ENCODE results near the gene MMP17. TPM values are rescaled to one million over a fixed set of nuclear protein-coding genes. Genes with fewer than 3 reads are reported as not detected.
"Not testable (repeated sequence)": the region's sequence is repeated elsewhere in the genome, so short reads cannot be mapped to it uniquely, and the experiment has no call there.

The MMP17 gene
- total RNA-seq, 4 donors from 2014 or later, result 1.3 to 3.1 (median 1.9) TPM

DNA sequence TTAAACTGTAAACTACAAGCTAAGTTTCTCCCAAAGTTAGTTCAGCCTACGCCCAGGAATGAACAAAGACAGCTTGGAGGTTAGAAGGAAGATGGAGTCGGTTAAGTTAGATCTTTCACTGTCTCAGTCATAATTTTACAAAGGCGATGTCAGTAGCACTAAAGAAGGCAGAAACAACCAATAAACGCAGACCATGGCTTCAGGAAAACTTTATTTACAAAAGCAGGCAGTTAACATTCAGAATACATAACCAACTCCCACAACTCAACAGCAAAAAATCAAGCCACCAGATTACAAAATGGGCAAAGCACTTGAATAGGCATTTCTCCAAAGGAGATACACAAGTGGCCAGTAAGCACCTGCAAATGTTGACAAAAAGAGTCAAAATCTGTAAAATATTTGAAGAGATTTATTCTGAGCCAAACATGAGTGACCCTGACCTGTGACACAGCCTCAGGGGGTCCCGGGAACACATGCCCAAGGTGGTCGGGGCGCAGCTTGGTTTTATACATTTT is 57.4 kb downstream of the MMP17 start:
- intact Hi-C loops (cut with DNase I), result no loop called here
- no peak overlapping the region for H3K27ac ChIP-seq
- H3K4me1 ChIP-seq, result peaks cover 0 to 9% (median 4%) of the 10 kb centered on the region in 3 donors
- 89 to 94% methylated on average over 6 to 7 of the region's 7 CpGs for WGBS, 2 donors
- no peak overlapping the region for H3K4me3 ChIP-seq
- H3K27me3 ChIP-seq, result no peaks in the 10 kb centered on the region
- H3K36me3 ChIP-seq, result no peaks in the 10 kb centered on the region
- DNase-seq, result no peak
- H3K9me3 ChIP-seq, result peaks cover 0 to 9% (median 0%) of the 10 kb centered on the region in 3 donors
- no peak for TF ChIP-seq CTCF (IDR thresholded peaks at IDR 0.05)
- TF ChIP-seq POLR2A (IDR thresholded peaks at IDR 0.05), result no peak

DNA sequence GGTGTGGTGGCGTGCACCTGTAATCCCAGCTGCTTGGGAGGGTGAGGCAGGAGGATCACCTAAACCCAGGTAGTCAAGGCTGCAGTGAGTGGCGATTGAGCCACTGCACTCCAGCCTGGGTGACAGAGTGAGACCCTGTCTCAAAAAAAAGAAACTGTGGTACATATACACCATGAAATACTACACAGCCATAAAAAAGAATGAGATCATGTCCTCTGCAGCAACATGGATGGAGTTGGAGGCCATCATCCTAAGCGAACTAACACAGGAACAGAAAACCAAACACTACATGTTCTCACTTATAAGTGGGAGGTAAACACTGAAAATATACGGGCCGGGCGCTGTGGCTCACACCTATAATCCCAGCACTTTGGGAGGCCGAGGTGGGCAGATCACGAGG is 63.5 kb downstream of the MMP17 start:
- WGBS, 2 donors, result 83 to 89% methylated on average over 8 of the region's 8 CpGs
- H3K9me3 ChIP-seq, H3K4me3 ChIP-seq, DNase-seq, H3K36me3 ChIP-seq, H3K27ac ChIP-seq, H3K27me3 ChIP-seq: not testable (repeated sequence)
- intact Hi-C loops (cut with DNase I), result loop anchor here (10.0 kb wide), 1 partner anchor 53 kb away; the partner anchor contains the start of gene EP400
- H3K4me1 ChIP-seq, result peaks cover 1 to 23% (median 10%) of the 10 kb centered on the region in 3 donors

GRCh38 chr12:131892711-131893604 is 64.8 kb downstream of the MMP17 start:
- H3K9me3 ChIP-seq, result no peaks in the 10 kb centered on the region
- peak overlapping the region in 3 of 4 donors; percentile 34 to 99 (median 98) for H3K27ac ChIP-seq
- H3K4me1 ChIP-seq, result peaks cover 13 to 36% (median 19%) of the 10 kb centered on the region in 3 donors
- no peak for DNase-seq
- H3K4me3 ChIP-seq, result no peak overlapping the region
- H3K27me3 ChIP-seq, result no peaks in the 10 kb centered on the region
- TF ChIP-seq CTCF (IDR thresholded peaks at IDR 0.05) (no peak), POLR2A (IDR thresholded peaks at IDR 0.05) (no peak)
- intact Hi-C loops (cut with DNase I), result loop anchor here (10.0 kb wide), 1 partner anchor 52 kb away; the partner anchor contains the start of gene EP400
- 61 to 62% methylated on average over 22 to 23 of the region's 26 CpGs for WGBS, 2 donors
- peaks cover 0 to 11% (median 0%) of the 10 kb centered on the region in 3 donors for H3K36me3 ChIP-seq

DNA sequence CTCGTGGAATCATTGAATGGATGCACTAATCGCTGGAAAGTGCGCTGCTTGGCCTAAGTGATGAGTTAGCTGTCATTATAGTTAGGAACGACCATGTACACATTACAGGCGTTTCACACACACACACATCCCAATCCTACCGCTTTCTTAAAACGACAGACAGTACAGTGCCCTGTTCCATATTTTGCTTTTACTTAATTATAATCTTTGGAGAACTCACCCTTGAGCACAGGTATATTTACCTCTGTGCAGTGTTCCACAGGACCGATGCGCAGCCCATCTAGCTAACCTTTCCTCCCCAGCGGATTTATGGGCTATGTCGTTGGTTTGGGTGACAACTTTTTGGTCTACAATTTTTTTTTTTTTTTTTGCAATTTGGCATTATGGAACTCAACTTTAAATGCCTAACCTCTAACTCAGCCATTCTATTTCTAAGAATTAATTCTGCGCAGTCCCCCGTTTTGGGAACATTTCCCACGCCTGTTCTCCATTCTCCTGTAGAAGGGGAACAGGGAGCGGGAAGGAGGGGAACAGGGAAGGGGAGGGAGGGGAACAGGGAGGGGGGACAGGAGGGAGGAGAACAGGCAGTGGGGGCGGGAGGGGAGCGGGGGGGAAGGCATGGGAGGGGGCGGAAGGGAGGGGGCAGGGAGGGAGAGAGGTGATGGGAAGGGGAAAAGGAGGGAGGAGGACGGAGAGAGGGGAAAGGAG is 65.6 kb downstream of the MMP17 start:
- peak overlapping the region; percentile 50 to 86 (median 78) for H3K4me3 ChIP-seq
- DNase-seq, result no peak
- no peaks in the 10 kb centered on the region for H3K9me3 ChIP-seq
- intact Hi-C loops (cut with DNase I), result loop anchor here (10.0 kb wide), 1 partner anchor 51 kb away; the partner anchor contains the start of gene EP400
- peaks cover 0 to 16% (median 0%) of the 10 kb centered on the region in 3 donors for H3K36me3 ChIP-seq
- WGBS, 2 donors, result 32 to 42% methylated on average over 12 to 15 of the region's 19 CpGs
- TF ChIP-seq POLR2A (IDR thresholded peaks at IDR 0.05), result no peak
- TF ChIP-seq CTCF (IDR thresholded peaks at IDR 0.05), result no peak
- no peaks in the 10 kb centered on the region for H3K27me3 ChIP-seq
- H3K27ac ChIP-seq, result peak overlapping the region; percentile 95 to 99 (median 98)
- H3K4me1 ChIP-seq, result peaks cover 16 to 44% (median 19%) of the 10 kb centered on the region in 3 donors

- H3K27ac ChIP-seq, result peak within 1 kb of the TSS; percentile 95 to 99 (median 98)
- WGBS, 2 donors, result 0 to 7% methylated on average over 3 to 17 of the region's 64 CpGs
- TF ChIP-seq CTCF (IDR thresholded peaks at IDR 0.05), result no peak
- TF ChIP-seq POLR2A (IDR thresholded peaks at IDR 0.05), result peak in 3 of 4 donors; percentile 88 to 97 (median 92)
- peak within 1 kb of the TSS; percentile 50 to 86 (median 78) for H3K4me3 ChIP-seq
- peaks cover 16 to 47% (median 19%) of the 10 kb centered on the region in 3 donors for H3K4me1 ChIP-seq
- intact Hi-C loops (cut with DNase I), result loop anchor here (10.0 kb wide), 1 partner anchor 50 kb away; the partner anchor contains the start of gene EP400
- peaks cover 0 to 21% (median 0%) of the 10 kb centered on the region in 3 donors for H3K36me3 ChIP-seq
- peak; percentile 41 for DNase-seq
- no peaks in the 10 kb centered on the region for H3K27me3 ChIP-seq
- H3K9me3 ChIP-seq, result no peaks in the 10 kb centered on the region
Measured at GRCh38 chr12:131894313-131894860, 66.2 kb downstream of the MMP17 start, which contains the start of gene ULK1. ULK1 (plus strand) TSS chr12:131894622; CDS start chr12:131895002, 380 bp downstream.

Data from esophagus squamous epithelium (tissue), 5 donors.